ENCODE results near the gene MOCS1.

Gene MOCS1

GRCh38 chr6:39925191-39925930 is 8.9 kb downstream of the MOCS1 start:
- no peak for DNase-seq (ENCODE audit: extremely low read depth in 1 of 2, low read depth in 1 of 2)

DNA sequence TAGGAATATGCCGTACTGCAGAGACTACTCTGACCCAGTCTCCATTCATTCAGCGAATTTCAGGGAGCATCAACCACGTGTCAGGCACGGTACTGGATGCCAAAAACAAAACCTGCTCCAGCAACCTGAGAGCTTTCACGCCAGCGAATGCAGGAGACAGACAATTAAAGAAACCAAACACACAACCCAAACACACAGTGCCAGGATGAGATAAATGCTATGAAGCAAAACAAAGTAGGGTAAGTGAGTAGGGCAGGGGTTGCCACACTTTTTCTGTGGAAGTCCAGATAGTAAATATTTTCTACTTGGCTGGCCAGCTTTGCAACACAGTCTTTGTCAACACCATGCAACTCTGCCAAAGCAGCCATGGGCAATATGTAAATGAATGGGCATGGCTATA is 10.0 kb downstream of the MOCS1 start:
- DNase-seq (ENCODE audit: extremely low read depth in 1 of 2, low read depth in 1 of 2) = no peak

GRCh38 chr6:39923861-39924260 is 10.4 kb downstream of the MOCS1 start:
- no peak for DNase-seq (ENCODE audit: extremely low read depth in 1 of 2, low read depth in 1 of 2)

DNA sequence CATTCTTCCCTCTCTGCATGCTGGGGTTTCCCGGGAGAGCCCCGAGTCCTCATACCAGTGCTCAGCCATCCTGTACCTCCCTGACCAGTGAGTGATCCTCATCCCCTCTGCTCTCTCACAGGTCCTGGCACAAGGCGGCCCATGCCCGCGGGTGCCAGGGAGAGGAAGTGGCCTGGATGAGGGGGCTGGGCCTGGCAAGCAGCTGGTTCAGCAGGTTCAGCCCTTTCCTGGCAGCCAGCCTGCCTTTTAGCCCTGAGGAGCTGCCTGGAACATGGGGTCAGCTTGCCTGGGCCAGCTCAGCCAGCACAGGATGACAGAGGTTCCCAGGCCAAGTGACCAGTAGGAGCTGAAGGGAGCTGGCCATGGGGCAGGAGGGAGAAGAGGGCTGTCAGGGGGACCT is 10.9 kb downstream of the MOCS1 start:
- DNase-seq (ENCODE audit: extremely low read depth in 1 of 2, low read depth in 1 of 2) = no peak

DNA sequence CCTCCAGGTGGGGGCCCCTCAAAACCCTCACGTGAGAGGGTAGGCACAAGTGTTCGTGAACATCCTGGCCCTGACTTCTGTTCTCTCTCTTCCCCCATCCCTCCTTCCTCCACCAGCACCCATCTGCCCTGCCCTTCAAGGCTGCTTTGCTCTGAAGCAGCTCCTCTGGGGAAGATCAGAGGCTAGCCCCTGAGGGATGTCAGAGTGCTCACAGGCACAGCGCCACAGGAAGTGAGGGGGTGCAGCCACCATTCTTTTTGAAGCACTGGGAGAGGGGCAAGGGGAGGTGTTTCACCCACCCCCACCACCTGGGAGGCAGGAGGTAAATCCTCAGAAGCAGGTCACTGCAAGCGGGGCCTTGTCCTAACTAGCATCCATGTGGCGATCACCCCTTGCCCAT is 11.4 kb downstream of the MOCS1 start:
- DNase-seq (ENCODE audit: extremely low read depth in 1 of 2, low read depth in 1 of 2) = no peak

- no peak for DNase-seq (ENCODE audit: extremely low read depth in 1 of 2, low read depth in 1 of 2)
Measured at GRCh38 chr6:39920157-39920556, 14.1 kb downstream of the MOCS1 start.

- DNase-seq (ENCODE audit: extremely low read depth in 1 of 2, low read depth in 1 of 2) = no peak
Measured at GRCh38 chr6:39918831-39919230, 15.4 kb downstream of the MOCS1 start.

- no peak for DNase-seq (ENCODE audit: extremely low read depth in 1 of 2, low read depth in 1 of 2)
Measured at GRCh38 chr6:39917981-39918380, 16.3 kb downstream of the MOCS1 start.

- no peak for DNase-seq (ENCODE audit: extremely low read depth in 1 of 2, low read depth in 1 of 2)
Measured at GRCh38 chr6:39917329-39917728, 16.9 kb downstream of the MOCS1 start.

- no peak for DNase-seq (ENCODE audit: extremely low read depth in 1 of 2, low read depth in 1 of 2)
Measured at GRCh38 chr6:39915866-39916265, 18.4 kb downstream of the MOCS1 start.

- no peak for DNase-seq (ENCODE audit: extremely low read depth in 1 of 2, low read depth in 1 of 2)
Measured at GRCh38 chr6:39914239-39914638, 20.0 kb downstream of the MOCS1 start.

GRCh38 chr6:39913391-39913916 is 20.8 kb downstream of the MOCS1 start:
- DNase-seq (ENCODE audit: extremely low read depth in 1 of 2, low read depth in 1 of 2) = no peak

DNA sequence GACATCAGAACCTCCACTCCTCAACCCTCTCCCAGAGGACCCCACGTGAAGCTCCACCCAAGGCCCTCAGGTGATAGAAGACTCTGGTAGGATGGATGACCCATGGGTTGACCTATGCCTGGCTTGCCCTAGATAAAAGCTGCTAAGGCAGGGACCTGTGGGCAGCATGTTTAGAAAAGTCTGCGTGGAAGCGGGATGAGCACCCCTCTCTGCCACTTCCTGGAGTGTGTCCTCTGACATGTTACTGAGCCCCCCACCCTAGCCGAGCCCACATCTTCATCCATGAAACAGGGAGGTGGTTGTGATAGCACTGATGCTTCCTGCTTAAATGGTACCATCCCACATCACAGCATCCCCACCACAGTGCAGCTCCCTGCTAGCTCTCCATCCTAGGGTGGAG is 21.8 kb downstream of the MOCS1 start:
- DNase-seq (ENCODE audit: extremely low read depth in 1 of 2, low read depth in 1 of 2) = no peak

- DNase-seq (ENCODE audit: extremely low read depth in 1 of 2, low read depth in 1 of 2) = no peak
Measured at GRCh38 chr6:39911513-39912125, 22.6 kb downstream of the MOCS1 start.

DNA sequence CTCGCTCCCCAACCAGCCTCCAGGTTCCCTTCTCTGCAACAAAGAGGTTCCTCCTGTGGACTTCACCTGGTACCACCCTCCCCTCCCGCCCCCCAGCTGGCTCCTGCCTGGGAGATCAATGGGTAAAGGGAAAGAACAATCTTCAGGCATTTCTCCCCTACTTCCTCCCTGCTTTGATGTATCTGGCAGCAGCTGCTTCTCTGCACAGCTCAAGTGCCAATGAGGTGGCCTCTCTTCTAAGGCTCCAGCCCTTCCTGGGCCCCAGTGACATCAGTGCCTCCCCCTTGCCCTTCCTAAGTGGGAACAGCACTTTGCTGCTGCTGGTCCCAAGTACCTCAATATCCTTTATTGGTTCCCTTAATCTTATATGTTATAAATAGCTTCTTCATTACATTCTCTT is 23.5 kb downstream of the MOCS1 start:
- DNase-seq (ENCODE audit: extremely low read depth in 1 of 2, low read depth in 1 of 2) = no peak

DNA sequence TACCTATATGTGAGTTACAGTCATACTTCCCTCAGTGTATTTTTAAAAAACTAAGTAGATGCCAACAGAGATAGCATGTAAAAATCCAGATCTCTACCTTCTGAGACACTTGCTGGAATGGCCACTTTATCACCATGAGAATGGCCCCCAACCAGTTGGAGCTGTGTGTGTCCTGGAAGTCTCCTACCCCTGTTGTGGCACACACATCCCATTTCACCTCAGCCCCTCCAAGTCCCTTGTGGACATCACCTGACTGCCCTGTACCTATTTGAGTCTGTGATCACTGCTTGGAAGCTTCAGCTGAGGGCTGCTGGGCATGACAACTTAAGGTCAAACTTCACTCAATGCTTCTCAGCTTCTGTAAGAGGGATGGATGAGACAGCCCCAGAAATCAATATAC is 24.1 kb downstream of the MOCS1 start:
- no peak for DNase-seq (ENCODE audit: extremely low read depth in 1 of 2, low read depth in 1 of 2)

DNA sequence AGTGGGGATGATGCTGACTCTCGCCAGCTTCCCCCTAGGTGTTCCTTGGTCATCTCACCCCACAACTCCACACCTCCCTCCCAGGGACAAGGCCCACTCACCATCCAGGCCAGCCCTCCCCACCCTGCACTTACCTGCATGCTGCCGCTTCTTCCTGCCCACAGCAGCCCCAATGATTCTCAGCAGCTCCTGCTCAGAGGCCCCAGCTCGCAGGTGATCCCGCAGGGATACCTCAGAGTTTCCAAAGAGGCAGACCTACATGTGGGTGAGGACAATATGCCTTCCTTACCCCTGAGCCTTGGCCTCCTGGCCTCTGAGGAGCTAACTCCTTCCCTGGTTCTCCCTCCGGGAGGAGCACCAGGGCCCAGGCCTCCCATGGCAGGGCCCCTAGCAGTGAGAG is 24.6 kb downstream of the MOCS1 start:
- DNase-seq (ENCODE audit: extremely low read depth in 1 of 2, low read depth in 1 of 2) = no peak

GRCh38 chr6:39908838-39909583 is 25.3 kb downstream of the MOCS1 start:
- DNase-seq (ENCODE audit: extremely low read depth in 1 of 2, low read depth in 1 of 2) = no peak

GRCh38 chr6:39907871-39908575 is 26.2 kb downstream of the MOCS1 start:
- no peak for DNase-seq (ENCODE audit: extremely low read depth in 1 of 2, low read depth in 1 of 2)

GRCh38 chr6:39906318-39906761 is 27.9 kb downstream of the MOCS1 start:
- DNase-seq (ENCODE audit: extremely low read depth in 1 of 2, low read depth in 1 of 2) = no peak

- no peak for DNase-seq (ENCODE audit: extremely low read depth in 1 of 2, low read depth in 1 of 2)
Measured at GRCh38 chr6:39905640-39905975, 28.7 kb downstream of the MOCS1 start.
